Panc1 (cell line): Measurements from ENCODE around the gene SHROOM3. TPM values are rescaled to one million over a fixed set of nuclear protein-coding genes. Genes with fewer than 3 reads are reported as not detected.

Experiments
- ATAC-seq: fragments of 200-7000 bp; cut with Tn5 transposase; 2 replicates; pipeline ENCODE4 v1.9.1; 2020; ENCODE audit warnings: mild to moderate bottlenecking, moderate library complexity
- BruUV-seq: library from RNA; stranded (reverse); fragments of 400-500 nt; replicated peaks from 2 replicates; lab custom pipeline; 2021; lab: Mats Ljungman, UMichigan
- CTCF ChIA-PET: fragments of 300-600 bp; sonication (Branson Sonifier 250); formaldehyde crosslinking; loops from one replicate; lab custom pipeline; 2022; ENCODE audit warnings: antibody characterized with exemption; lab: Charles Lee
- POLR2A ChIA-PET: fragments of 300-600 bp; sonication (Branson Sonifier 250); formaldehyde crosslinking; loops from one replicate; lab custom pipeline; 2022; ENCODE audit warnings: antibody characterized with exemption; lab: Charles Lee
- DNase-seq: peaks from one replicate; pipeline ENCODE4 v3.0.0-alpha.2; 2010; ENCODE audit warnings: low read depth, low spot score
- H3K27ac ChIP-seq: 2 replicates; pipeline ENCODE4 v1.5.1; 2011; ENCODE audit warnings: mild to moderate bottlenecking, low read length, inconsistent platforms
- H3K27me3 ChIP-seq: fragments of 200-500 bp; sonication (Bioruptor generic); 2 replicates; pipeline ENCODE4 v1.6.0; 2014; ENCODE audit warnings: low read length, inconsistent platforms; ENCODE audit not compliant: control insufficient read depth, insufficient read depth
- H3K36me3 ChIP-seq: fragments of 200-500 bp; sonication (Bioruptor generic); 2 replicates; pipeline ENCODE4 v1.5.1; 2014; ENCODE audit warnings: inconsistent platforms, mild to moderate bottlenecking, low read length, moderate library complexity; ENCODE audit not compliant: control insufficient read depth, insufficient read depth
- H3K4me1 ChIP-seq: 2 replicates; pipeline ENCODE4 v1.5.1; 2011; ENCODE audit warnings: inconsistent platforms, mild to moderate bottlenecking, low read length, moderate library complexity; ENCODE audit not compliant: control insufficient read depth, insufficient read depth
- H3K4me3 ChIP-seq, 2 experiments: 2 replicates each; pipeline ENCODE4 v1.5.1; 2011 to 2012; ENCODE audit warnings: low read depth in 2 of 2, low read length in 2 of 2, mild to moderate bottlenecking in 2 of 2, inconsistent platforms in 1 of 2, moderate library complexity in 1 of 2
- H3K9me3 ChIP-seq: fragments of 200-500 bp; sonication (Bioruptor generic); 2 replicates; pipeline ENCODE4 v1.5.1; 2014; ENCODE audit warnings: low read depth, mild to moderate bottlenecking, inconsistent platforms, low read length, moderate library complexity; ENCODE audit not compliant: control insufficient read depth, insufficient read depth
- CTCF ChIP-seq: fragments of 450-650 bp; IDR thresholded peaks from 2 replicates; pipeline ENCODE4 v1.5.1; 2017; ENCODE audit warnings: mild to moderate bottlenecking
- POLR2AphosphoS5 ChIP-seq: IDR thresholded peaks from 2 replicates; pipeline ENCODE4 v1.6.1; 2012; ENCODE audit warnings: mild to moderate bottlenecking, low read depth, low read length, moderate library complexity
- REST ChIP-seq, 2 experiments: IDR thresholded peaks; 2 replicates each; pipeline ENCODE4 v1.6.1; 2011 to 2012; ENCODE audit warnings: low read depth in 2 of 2, control low read depth in 1 of 2, low read length in 1 of 2, mild to moderate bottlenecking in 1 of 2, moderate library complexity in 1 of 2; ENCODE audit not compliant: insufficient read depth in 1 of 2
- SIN3A ChIP-seq: IDR thresholded peaks from 2 replicates; pipeline ENCODE4 v1.6.1; 2012; ENCODE audit warnings: low read depth, mild to moderate bottlenecking, low read length, moderate library complexity, borderline replicate concordance; ENCODE audit not compliant: insufficient read depth
- in situ Hi-C: cut with HindIII; loops from 2 replicates; pipeline ENCODE4 v1.10.0; 2016; ENCODE audit warnings: low sequenced_read_pairs, low pct_unique_long_range_greater_than_20kb
- intact Hi-C: fragments of 100-400 bp; cut with micrococcal nuclease; formaldehyde crosslinking; loops from one replicate; pipeline ENCODE4 v1.10.0; 2022; ENCODE audit not compliant: unreplicated experiment
- total RNA-seq: library from RNA; stranded (reverse); gene quantifications from one replicate; pipeline ENCODE4 v1.2.1, GENCODE V29; 2021; ENCODE audit not compliant: unreplicated experiment

SHROOM3 gene
- total RNA-seq, 1 experiment from 2014 or later: 7.2 TPM

GRCh38 chr4:76435528-76436319 is 695 bp downstream of the SHROOM3 start:
- no peaks in the 10 kb centered on the region for H3K4me1 ChIP-seq
- no peak overlapping the region for H3K27ac ChIP-seq
- ChIA-PET CTCF (no interaction called here), POLR2A (no interaction called here)
- H3K36me3 ChIP-seq: no peaks in the 10 kb centered on the region
- no TSS peak for BruUV-seq
- intact Hi-C loops (loop anchor here (10.0 kb wide), 1 partner anchor 319 kb away; no protein-coding TSS in a partner anchor), in situ Hi-C loops (no loop called here)
- H3K9me3 ChIP-seq: no peaks in the 10 kb centered on the region
- DNase-seq (no peak), ATAC-seq (no peak)
- H3K4me3 ChIP-seq: no peak overlapping the region
- H3K27me3 ChIP-seq: no peaks in the 10 kb centered on the region
- TF ChIP-seq REST (IDR thresholded peaks at IDR 0.05; ENCODE audit: insufficient read depth in 1 of 2, low read depth in 2 of 2, low read length in 1 of 2) (no peak), SIN3A (no peak)

GRCh38 chr4:76439491-76439890 is 4.5 kb downstream of the SHROOM3 start:
- no peak for TF ChIP-seq POLR2AphosphoS5
- no peak for TF ChIP-seq SIN3A
- TF ChIP-seq REST (IDR thresholded peaks at IDR 0.05; ENCODE audit: insufficient read depth in 1 of 2, low read depth in 2 of 2, low read length in 1 of 2): no peak
- no peak for TF ChIP-seq CTCF
- Histone ChIP-seq H3K9me3 (no peaks in the 10 kb centered on the region), H3K27ac (no peak overlapping the region), H3K4me3 (no peak overlapping the region), H3K36me3 (no peaks in the 10 kb centered on the region), H3K27me3 (no peaks in the 10 kb centered on the region), H3K4me1 (no peaks in the 10 kb centered on the region)
- ATAC-seq (no peak), DNase-seq (no peak)
- intact Hi-C loops: loop anchor here (10.0 kb wide), 1 partner anchor 315 kb away; no protein-coding TSS in a partner anchor
- in situ Hi-C loops: no loop called here
- CTCF ChIA-PET: no interaction called here
- no TSS peak for BruUV-seq
- POLR2A ChIA-PET: no interaction called here
